Measurements from ENCODE around the gene MRPL40.
A peak's percentile ranks its signal among the peaks of the same experiment; 100 is the strongest.

MRPL40 gene

GRCh38 chr22:19463491-19464469, 31.4 kb downstream of the MRPL40 start:
- no peak for FAIRE-seq

GRCh38 chr22:19464546-19464945, 32.2 kb downstream of the MRPL40 start:
- FAIRE-seq, result no peak

DNA sequence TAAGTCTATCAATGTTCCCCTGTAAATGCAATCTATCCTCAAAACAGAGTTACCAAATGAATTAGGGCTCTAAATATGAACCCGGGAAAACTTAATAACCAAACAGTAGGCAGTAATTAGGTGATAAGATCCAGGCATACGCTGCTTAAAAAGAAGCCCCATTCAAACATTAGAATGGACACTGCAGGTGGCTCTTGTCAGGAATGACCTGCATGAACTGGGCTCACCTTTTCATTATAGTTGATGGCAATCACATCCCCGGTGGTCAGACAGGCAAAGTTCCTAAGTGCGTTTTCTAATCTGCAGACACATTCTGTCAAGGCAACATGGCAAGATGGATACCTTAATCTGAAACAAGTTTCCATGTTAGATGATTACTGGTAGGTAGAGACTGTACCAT, 32.6 kb downstream of the MRPL40 start:
- no peak for FAIRE-seq

GRCh38 chr22:19466126-19466716, 33.9 kb downstream of the MRPL40 start:
- FAIRE-seq, result no peak

- no peak for FAIRE-seq
These were observed 34.8 kb downstream of the MRPL40 start for GRCh38 chr22:19466848-19467752.

DNA sequence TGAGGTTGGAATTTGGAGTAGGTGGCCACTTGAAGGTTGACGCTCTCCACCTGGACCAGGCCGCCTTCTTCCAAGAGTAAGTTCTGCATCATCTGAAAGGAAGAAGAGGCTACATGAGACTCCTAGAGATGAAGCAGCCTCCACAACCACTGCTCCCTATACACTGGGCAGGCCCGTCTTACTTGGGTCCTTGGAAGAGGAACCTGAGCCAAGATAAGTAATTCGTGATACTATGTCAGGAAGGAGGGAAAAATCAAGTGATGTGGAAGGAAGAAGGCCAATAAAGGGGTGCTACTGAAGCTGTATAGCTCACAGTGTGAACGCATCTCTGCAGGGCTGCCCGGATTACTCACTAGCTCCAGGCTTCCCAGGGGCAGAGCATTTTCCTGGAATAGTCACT, 35.6 kb downstream of the MRPL40 start:
- FAIRE-seq, result no peak

DNA sequence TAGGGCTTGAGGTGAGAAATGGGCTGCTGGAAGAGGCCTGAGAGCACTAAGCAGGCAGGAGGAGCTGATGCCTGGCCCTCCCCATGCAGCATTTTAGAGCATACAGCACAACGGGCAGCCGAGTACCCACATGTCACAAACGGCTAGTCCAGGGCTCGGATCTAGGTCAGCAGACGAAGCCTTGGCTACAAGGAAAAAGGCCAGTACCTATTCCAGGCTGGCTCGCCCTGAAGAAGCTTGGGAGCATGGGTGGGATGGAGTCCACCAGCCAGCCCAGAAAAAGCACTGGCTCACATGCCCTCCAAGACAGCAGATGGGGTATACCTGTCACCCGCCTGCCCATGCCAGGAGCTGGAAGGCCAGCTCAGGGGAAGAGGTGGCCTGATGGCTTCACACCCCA, 37.1 kb downstream of the MRPL40 start:
- no peak for FAIRE-seq

GRCh38 chr22:19470010-19470409, 37.7 kb downstream of the MRPL40 start:
- no peak for FAIRE-seq

- no peak for FAIRE-seq
These were observed 39.2 kb downstream of the MRPL40 start for GRCh38 chr22:19471572-19471971.

DNA sequence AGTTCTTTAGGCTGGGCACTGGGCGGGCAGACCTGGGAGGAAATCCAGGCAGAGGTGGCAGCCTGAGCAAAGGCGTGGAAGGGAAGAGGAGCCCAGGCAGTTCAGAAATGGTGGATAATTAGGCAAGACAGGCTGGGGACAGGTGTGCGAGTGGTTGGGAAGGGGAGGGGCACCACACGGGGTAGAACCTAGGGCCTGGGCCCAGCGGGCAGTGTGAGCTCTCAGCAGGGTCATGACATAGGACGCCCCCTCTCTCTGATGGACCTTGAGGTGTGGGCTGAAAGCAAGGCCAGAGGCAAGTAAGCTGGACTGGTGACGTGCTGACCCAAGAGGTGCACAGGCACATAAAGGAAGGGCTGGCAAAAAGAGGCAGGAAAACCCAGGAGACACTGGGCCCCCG, 39.9 kb downstream of the MRPL40 start:
- no peak for FAIRE-seq

GRCh38 chr22:19473578-19473977, 41.2 kb downstream of the MRPL40 start:
- FAIRE-seq, result no peak

GRCh38 chr22:19476023-19476422, 43.7 kb downstream of the MRPL40 start:
- FAIRE-seq, result no peak

- no peak for FAIRE-seq
These were observed 45.1 kb downstream of the MRPL40 start for GRCh38 chr22:19477321-19478044.

DNA sequence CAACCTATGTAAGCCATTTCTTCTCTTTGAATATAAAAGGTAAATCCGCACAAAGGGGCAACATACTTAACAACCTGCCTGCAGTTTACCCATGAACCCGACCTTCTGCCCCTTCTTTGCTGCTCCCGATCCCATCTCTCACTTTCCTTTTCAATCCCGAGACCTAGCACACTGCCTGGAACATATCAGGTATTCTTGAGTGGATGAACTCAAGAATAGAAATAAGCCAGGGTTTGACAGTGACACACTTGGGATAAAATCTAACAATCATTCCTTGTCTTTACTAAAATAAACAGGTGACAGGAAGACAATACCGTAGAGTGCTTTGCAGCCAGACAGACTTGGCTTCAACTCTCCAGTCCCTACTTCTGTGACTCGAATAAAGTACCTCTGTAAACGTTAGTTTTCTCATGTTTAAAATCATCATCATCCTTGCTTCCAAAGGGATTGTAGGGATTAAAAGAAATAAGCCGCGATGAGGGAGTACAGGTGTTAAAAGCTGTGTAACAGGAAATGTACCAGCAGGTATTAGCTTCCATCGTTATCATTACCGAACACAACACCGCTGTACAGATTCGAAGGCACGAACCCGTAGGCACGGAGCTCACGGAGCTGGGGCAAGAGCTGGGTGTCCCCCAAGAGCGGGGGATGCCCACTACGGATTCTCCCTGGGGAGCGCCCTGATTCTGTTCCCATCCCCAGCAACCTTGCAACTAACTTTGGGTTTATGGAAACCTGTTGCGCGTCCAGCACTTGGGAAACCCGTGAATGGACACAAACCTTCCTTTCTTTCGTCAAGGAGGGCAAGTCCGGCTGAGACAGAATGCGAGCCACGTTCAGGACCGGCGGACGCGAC, 45.9 kb downstream of the MRPL40 start:
- no peak for FAIRE-seq

- FAIRE-seq, result no peak
These were observed 46.6 kb downstream of the MRPL40 start, which contains the start of gene UFD1 for GRCh38 chr22:19478901-19479354. Gene UFD1, minus strand, starts transcription at chr22:19479193. Its CDS starts 108 bp downstream, at chr22:19479085.

GRCh38 chr22:19479355-19480172, 47.2 kb downstream of the MRPL40 start, which contains the start of gene CDC45:
Gene CDC45, plus strand, starts transcription at chr22:19479920. Its CDS starts 49 bp downstream, at chr22:19479969.
- FAIRE-seq, result peak; percentile 93

- no peak for FAIRE-seq
These were observed 47.8 kb downstream of the MRPL40 start for GRCh38 chr22:19480173-19480568.

DNA sequence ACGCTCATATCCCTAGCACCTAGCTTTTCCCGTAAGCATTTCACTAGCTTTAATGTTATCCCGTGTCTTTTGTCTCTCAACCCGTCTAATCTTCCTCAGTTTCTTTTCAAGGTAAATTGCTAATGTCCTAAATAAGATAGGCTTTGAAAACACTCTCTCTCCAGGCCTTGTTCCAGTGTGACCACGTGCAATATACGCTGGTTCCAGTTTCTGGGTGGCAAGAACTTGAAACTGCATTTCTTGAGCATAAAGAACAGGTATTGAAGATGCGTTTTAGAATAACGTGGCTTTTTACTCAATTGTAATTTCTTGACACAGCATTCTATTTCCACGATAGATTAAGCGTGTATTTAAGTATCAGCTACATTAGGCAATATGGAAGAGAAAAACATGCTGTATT, 48.4 kb downstream of the MRPL40 start:
- no peak for FAIRE-seq

- FAIRE-seq, result no peak
These were observed 50.0 kb downstream of the MRPL40 start for GRCh38 chr22:19482297-19482696.

Data from TTC549 (cell line).